ENCODE results near the gene ALK. TPM values are rescaled to one million over a fixed set of nuclear protein-coding genes. Genes with fewer than 3 reads are reported as not detected.

ALK gene
- total RNA-seq, 4 donors from 2014 or later = 0.32 to 0.42 TPM; not detected in 2

GRCh38 chr2:29522951-29523669, 398.3 kb downstream of the ALK start:
- 39% methylated on average over 5 of the region's 5 CpGs for WGBS

GRCh38 chr2:29520001-29520400, 401.4 kb downstream of the ALK start:
- no peak overlapping the region for H3K27ac ChIP-seq
- WGBS = 82% methylated on average over 5 of the region's 5 CpGs

More at GRCh38 chr2:29522951-29523669, 398.3 kb downstream of the ALK start:
- TF ChIP-seq POLR2A (IDR thresholded peaks at IDR 0.05) = no peak
- no peak for TF ChIP-seq POLR2AphosphoS5 (IDR thresholded peaks at IDR 0.05)
- no peak for TF ChIP-seq EP300 (IDR thresholded peaks at IDR 0.05)
- TF ChIP-seq, protein P1, sequence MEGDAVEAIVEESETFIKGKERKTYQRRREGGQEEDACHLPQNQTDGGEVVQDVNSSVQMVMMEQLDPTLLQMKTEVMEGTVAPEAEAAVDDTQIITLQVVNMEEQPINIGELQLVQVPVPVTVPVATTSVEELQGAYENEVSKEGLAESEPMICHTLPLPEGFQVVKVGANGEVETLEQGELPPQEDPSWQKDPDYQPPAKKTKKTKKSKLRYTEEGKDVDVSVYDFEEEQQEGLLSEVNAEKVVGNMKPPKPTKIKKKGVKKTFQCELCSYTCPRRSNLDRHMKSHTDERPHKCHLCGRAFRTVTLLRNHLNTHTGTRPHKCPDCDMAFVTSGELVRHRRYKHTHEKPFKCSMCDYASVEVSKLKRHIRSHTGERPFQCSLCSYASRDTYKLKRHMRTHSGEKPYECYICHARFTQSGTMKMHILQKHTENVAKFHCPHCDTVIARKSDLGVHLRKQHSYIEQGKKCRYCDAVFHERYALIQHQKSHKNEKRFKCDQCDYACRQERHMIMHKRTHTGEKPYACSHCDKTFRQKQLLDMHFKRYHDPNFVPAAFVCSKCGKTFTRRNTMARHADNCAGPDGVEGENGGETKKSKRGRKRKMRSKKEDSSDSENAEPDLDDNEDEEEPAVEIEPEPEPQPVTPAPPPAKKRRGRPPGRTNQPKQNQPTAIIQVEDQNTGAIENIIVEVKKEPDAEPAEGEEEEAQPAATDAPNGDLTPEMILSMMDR (IDR thresholded peaks at IDR 0.05) = no peak
- H3K27ac ChIP-seq = no peak overlapping the region
- H3K36me3 ChIP-seq = no peaks in the 10 kb centered on the region
- no peaks in the 10 kb centered on the region for H3K27me3 ChIP-seq
- no peak for DNase-seq (ENCODE audit: low spot score in 2 of 2)
- H3K9me3 ChIP-seq = no peaks in the 10 kb centered on the region
- no peaks in the 10 kb centered on the region for H3K4me1 ChIP-seq
- H3K4me3 ChIP-seq = no peak overlapping the region

DNA sequence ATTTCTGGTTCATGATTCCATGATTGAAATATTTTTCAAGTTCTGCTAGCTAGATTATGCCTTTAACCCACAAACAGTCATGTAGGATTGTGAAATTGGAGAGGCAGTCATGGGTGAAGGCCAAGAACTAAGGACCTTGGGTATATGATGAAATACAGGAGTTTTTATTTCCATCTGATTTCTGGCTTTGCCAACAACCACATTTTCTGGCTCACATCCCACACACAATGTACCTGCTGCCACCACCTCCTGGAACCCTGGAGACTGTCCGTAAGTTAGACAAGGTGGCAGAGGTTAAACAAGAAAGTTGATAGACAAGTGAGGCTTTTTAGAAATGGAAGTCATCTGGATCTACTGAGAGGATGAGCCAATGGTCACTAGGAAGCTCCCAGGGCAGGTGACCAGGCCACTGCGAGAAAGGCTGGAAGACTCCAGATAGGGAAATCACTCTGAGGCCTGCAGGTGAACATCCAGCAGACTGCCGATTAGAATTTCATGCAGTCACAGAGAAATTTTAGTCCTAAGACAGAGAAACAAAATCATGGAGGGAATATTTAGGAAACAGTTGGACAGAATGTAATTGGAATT, 402.0 kb downstream of the ALK start:
- Histone ChIP-seq H3K36me3 (no peaks in the 10 kb centered on the region), H3K4me3 (no peak overlapping the region), H3K9me3 (no peaks in the 10 kb centered on the region), H3K27ac (no peak overlapping the region), H3K27me3 (no peaks in the 10 kb centered on the region), H3K4me1 (no peaks in the 10 kb centered on the region)
- DNase-seq (ENCODE audit: low spot score in 2 of 2) = no peak
- TF ChIP-seq POLR2AphosphoS5 (IDR thresholded peaks at IDR 0.05) (no peak), EP300 (IDR thresholded peaks at IDR 0.05) (no peak), POLR2A (IDR thresholded peaks at IDR 0.05) (no peak)
- TF ChIP-seq, protein P1 (IDR thresholded peaks at IDR 0.05) = no peak
- whole genome bisulfite sequencing = 77% methylated on average over 3 of the region's 3 CpGs

More at GRCh38 chr2:29520001-29520400, 401.4 kb downstream of the ALK start:
- TF ChIP-seq EP300 (IDR thresholded peaks at IDR 0.05) (no peak), POLR2AphosphoS5 (IDR thresholded peaks at IDR 0.05) (no peak), POLR2A (IDR thresholded peaks at IDR 0.05) (no peak)
- TF ChIP-seq, protein P1 (IDR thresholded peaks at IDR 0.05) = no peak
- Histone ChIP-seq H3K4me3 (no peak overlapping the region), H3K9me3 (no peaks in the 10 kb centered on the region), H3K36me3 (no peaks in the 10 kb centered on the region), H3K27me3 (no peaks in the 10 kb centered on the region), H3K4me1 (no peaks in the 10 kb centered on the region)
- no peak for DNase-seq (ENCODE audit: low spot score in 2 of 2)

DNA sequence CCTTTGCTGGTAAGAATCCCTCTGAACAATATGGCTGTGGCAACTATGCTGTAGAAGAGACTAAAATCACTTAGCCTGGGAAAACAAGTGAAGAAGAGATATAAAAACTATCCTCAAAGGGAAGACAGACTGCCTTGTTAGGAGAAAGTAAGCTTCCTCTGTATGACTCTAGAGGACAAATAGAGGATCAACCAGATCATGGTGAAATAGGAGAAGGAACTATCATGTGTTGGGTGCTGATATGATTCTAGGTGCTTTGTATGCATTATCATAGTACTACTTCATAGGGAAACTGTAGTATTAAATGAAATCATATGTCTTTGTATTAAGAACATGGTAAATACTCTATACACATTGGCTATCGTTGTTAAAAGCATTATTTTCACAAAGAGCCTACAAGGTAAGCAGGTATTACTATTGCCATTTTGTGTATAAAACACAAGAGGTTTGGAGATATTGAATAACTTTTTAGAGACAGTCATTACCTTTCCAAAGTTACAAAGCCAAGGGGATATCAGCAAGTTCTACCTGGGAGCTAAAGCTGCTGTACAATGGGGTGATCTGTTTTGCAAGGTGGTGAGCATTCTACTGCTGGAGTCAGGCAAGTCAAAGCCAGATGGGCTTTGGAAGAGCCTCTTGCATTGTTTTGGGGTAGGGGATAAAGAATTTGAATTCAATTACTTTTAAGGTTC, 402.6 kb downstream of the ALK start:
- no peaks in the 10 kb centered on the region for H3K4me1 ChIP-seq
- H3K4me3 ChIP-seq = no peak overlapping the region
- H3K27me3 ChIP-seq = no peaks in the 10 kb centered on the region
- 88% methylated on average over 1 of the region's 1 CpG for WGBS
- no peak overlapping the region for H3K27ac ChIP-seq
- H3K36me3 ChIP-seq = no peaks in the 10 kb centered on the region
- DNase-seq (ENCODE audit: low spot score in 2 of 2) = no peak
- no peaks in the 10 kb centered on the region for H3K9me3 ChIP-seq
- TF ChIP-seq EP300 (IDR thresholded peaks at IDR 0.05) (no peak), POLR2AphosphoS5 (IDR thresholded peaks at IDR 0.05) (no peak)

DNA sequence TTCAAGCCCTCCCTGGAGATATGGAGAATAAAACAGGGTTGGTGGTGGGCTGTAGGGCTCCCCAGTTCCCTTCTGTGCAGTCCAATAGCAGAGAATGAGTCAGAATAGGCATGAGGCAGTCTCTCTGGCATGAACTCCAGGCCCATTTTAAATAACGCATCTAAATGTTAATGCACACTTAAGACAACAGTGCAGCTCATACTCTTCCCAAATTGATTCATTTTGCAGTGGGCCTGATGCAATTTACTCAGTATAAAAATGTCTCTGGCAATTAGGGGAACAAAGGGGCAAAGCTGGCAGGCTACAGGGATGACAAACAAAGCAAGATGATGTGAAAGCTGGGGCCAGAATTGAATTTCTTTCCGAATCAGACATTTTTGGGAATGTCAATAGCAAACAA, 403.4 kb downstream of the ALK start:
- 94% methylated on average over 2 of the region's 2 CpGs for WGBS

More for the DNA sequence above, 403.4 kb downstream of the ALK start:
- TF ChIP-seq, protein P1 (IDR thresholded peaks at IDR 0.05) = no peak
- no peaks in the 10 kb centered on the region for H3K27me3 ChIP-seq
- no peak overlapping the region for H3K4me3 ChIP-seq
- no peak for DNase-seq (ENCODE audit: low spot score in 2 of 2)
- H3K9me3 ChIP-seq = no peaks in the 10 kb centered on the region
- H3K36me3 ChIP-seq = no peaks in the 10 kb centered on the region
- H3K4me1 ChIP-seq = no peaks in the 10 kb centered on the region
- H3K27ac ChIP-seq = no peak overlapping the region
